LoVo (cell line): Measurements from ENCODE around the gene PKD2L2.
"Not testable (repeated sequence)": the region's sequence is repeated elsewhere in the genome, so short reads cannot be mapped to it uniquely, and the experiment has no call there.

ENCODE experiments used
- DNase-seq: peaks from one replicate; pipeline ENCODE4 v3.0.0-alpha.2; 2016; ENCODE audit warnings: low spot score

The PKD2L2 gene

GRCh38 chr5:137888466-137888862 lies 793 bp upstream of the PKD2L2 start:
- no peak for DNase-seq

DNA sequence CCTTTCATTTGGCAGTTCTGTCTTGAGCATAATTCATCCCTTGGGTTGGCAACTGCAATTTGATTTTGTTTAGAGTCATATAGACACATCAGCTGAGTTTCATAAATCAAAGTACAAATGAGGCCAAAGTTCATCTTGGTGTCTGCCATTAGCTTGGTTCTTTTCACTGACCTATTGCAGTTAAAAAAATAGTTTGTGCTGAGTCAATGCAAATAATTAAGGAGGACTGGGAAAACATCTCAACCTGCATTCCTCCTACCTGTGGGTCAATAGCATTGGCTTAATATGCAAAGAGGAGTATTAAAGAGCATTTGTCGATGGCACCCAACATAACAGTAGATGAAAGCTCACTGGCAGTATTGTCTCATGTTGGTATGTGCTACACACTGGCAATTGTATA lies 1.6 kb downstream of the PKD2L2 start:
- DNase-seq = peak; percentile 16

DNA sequence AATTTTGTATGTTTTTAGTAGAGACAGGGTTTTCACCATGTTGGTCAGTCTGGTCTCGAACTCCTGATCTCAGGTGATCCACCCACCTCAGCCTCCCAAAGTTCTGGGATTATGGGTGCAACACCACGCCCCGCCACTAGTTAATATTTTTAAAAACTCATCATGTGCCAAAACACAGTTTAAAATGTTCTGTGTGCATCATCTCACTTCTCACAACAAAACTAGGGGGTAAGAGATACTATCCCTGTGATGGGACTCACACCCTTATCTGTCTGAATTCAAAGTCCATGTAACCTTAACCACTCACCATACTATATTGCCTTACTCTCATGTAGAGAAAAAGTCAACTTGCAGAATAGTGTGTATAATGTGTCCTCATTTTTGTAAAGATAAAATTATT lies 2.6 kb downstream of the PKD2L2 start:
- DNase-seq = no peak

DNA sequence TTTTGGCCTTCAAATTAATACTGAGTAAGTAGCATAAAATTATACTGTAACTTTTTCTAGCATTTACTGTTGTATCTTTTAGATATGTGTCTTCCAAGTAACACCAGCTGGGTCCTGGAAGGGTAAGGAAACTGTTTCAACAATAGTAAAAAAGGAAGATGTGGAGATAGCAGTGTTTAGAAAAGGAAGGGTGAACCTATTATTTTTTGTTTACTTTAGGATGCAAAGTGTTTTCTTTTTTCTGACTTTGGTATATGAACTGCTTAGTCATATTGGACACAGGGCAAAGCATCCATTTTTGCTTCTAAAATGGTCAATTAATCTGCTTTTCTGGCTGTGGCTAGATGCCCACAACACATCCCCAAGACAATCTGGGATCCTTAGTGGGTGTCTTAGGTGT lies 5.3 kb downstream of the PKD2L2 start:
- no peak for DNase-seq

- DNase-seq = no peak
Measured at GRCh38 chr5:137896560-137896959, 7.3 kb downstream of the PKD2L2 start.

DNA sequence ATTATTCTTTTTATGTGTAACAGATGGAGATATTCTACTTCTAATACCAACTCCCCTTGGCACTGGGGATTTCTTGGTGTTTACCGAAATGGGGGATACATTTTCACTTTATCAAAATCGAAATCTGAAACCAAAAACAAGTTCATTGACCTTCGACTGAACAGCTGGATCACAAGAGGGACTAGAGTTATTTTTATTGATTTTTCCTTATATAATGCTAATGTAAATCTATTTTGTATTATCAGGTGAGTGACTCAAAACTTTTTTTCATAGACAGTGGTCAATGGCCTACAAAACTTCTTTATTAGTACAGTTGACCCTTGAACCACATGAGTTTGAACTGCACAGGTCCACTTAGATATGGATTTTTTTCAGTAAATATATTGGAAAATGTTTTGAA lies 10.2 kb downstream of the PKD2L2 start:
- DNase-seq = no peak

GRCh38 chr5:137901011-137901817 lies 12.0 kb downstream of the PKD2L2 start:
- no peak for DNase-seq

GRCh38 chr5:137902408-137903133 lies 13.3 kb downstream of the PKD2L2 start:
- no peak for DNase-seq

GRCh38 chr5:137914758-137915157 lies 25.5 kb downstream of the PKD2L2 start:
- DNase-seq = no peak

DNA sequence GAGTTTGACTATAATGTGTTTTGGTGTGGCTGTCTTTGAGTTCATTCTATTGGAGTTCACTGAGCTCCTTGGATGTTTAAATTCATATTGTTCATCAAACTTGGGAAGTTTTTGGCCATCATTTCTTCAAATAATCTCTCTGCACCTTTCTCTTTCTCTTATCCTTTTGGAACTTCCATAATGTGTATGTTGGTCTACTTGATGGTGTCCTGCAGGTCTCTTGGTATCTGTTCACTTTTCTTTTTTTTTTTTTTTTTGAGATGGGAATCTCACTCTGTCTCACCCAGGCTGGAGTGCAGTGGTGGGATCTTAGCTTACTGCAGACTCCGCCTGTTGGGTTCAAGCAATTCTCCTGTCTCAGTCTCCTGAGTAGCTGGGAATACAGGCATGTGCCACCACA lies 27.7 kb downstream of the PKD2L2 start:
- no peak for DNase-seq

DNA sequence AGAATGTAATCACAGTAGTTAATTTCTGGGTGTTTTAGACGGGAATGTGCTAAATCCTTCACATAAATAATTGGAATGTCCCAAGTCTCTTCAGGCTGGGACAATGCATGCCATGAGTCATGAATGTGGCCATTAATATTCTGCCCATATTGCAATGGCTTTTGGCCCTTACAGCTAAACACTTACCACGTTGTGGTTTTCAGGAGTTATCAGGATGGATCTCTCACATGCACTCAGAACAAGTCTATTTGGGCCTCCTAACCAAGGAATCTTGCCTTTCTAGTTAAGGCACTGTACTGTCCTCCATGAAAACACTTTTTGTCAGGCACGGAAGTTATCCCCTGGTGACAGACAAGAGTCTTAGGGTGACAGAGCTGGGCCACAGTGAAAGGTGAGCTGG lies 32.7 kb downstream of the PKD2L2 start:
- no peak for DNase-seq

DNA sequence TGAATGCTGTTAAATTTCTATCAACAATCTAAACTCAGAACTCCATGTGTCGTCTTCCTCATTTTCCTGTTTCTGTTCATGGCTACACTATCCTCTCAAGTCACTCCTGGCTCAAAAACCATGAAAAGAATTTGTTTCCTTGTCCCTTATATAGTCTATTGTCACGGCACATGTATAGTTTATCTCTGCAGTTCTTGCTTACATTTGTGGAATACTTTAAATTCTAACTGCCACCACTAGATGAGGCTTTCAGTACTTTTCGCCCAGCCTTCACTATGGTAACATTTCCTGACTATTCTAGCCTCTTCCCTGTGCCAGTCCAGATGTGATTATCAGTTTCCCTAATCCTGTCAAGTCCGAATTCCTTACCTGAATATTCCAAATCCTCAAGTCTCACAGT lies 34.6 kb downstream of the PKD2L2 start:
- no peak for DNase-seq

- DNase-seq = no peak
Measured at GRCh38 chr5:137932800-137933199, 43.5 kb downstream of the PKD2L2 start.

DNA sequence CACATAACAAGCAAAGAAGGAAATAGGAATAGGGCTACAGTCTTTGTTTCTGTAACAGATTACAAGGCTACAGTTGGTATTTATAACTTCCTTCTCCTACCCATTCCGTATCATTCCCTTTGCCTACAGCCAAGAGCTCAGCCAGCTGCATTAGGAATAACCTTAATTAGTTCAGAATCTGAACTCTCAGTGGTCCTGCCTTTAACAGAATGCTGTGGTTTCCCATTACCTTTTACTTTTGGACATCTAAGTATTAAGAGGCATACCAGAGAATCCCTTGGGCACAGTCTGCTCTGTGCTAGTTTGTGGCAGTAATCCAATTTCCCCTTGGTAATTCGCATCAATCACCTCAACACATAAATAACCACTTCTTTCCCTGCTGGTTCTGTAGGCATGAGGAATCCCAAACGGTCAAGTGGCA lies 44.2 kb downstream of the PKD2L2 start:
- DNase-seq = no peak

DNA sequence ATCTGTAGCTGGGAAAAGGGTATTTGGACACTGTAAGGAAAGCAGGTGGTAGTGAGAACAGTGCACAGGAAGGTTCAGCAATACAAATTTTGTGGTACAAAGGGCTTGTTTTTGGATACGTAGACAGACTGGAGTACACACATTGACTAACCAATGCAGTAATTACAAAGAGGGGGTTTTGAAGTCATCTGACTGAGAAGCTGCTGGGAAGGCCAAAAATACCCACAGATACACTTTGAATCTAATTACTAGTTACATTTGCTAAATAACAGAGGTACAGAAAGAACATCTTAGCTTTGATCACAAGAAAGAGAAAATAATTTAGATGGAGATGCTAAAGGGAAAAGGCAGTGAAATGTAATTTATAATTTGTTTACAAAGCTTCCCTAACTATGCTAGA lies 45.9 kb downstream of the PKD2L2 start:
- DNase-seq = no peak

- no peak for DNase-seq
Measured at GRCh38 chr5:137935694-137936093, 46.4 kb downstream of the PKD2L2 start.

- no peak for DNase-seq
Measured at GRCh38 chr5:137937994-137938750, 48.9 kb downstream of the PKD2L2 start.

- DNase-seq = no peak
Measured at GRCh38 chr5:137938751-137939143, 49.5 kb downstream of the PKD2L2 start.

DNA sequence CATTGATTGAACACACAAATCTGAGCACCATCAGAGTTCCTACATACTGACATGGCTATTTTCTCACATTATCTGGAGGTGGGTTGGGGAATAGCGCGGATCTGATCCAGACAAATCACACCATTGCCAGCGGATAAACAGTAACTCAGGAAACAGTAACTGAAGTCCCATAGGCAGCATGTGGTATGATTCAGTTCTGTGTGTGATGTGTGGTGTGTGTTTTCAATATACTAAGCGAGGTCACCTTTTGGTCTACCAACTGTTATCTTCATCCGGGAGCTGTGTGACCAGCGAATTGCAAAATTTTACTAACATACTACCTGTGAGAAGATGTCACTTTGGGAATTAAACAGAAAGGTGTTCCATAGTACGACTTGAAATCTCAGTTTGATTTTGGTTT lies 50.1 kb downstream of the PKD2L2 start:
- DNase-seq = no peak

DNA sequence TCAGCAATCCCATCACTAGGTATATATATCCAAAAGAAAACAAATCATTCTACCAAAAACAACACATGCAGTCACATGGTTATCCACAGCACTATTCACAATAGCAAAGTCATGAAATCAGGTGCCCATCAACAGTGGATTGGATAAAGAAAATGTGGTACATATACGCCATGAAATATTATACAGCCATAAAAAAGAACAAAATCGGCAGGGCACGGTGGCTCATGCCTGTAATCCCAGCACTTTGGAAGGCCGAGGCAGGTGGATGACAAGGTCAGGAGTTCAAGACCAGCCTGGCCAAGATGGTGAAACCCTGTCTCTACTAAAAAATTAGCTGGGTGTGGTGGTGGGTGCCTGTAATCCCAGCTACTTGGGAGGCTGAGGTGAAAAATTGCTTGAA lies 55.0 kb downstream of the PKD2L2 start:
- not testable (repeated sequence) for DNase-seq

DNA sequence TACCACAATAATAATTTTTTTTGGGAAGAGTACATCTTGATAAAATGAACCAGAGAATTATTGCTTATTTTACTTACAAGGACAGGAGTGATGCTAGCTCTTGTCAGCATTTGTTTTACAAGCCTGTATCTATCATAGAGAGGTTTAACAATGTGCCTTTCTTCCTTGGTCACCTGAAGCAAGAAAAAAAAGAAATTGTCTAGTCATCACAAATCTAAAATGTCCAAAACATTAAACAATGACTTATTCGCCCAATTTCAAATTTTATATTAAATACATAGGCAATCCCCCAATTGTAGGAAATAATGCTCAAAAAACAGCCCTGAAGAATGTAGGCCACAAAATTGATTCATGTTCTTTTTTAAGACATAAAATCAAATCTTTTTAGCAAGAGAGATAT lies 56.6 kb downstream of the PKD2L2 start:
- no peak for DNase-seq

DNA sequence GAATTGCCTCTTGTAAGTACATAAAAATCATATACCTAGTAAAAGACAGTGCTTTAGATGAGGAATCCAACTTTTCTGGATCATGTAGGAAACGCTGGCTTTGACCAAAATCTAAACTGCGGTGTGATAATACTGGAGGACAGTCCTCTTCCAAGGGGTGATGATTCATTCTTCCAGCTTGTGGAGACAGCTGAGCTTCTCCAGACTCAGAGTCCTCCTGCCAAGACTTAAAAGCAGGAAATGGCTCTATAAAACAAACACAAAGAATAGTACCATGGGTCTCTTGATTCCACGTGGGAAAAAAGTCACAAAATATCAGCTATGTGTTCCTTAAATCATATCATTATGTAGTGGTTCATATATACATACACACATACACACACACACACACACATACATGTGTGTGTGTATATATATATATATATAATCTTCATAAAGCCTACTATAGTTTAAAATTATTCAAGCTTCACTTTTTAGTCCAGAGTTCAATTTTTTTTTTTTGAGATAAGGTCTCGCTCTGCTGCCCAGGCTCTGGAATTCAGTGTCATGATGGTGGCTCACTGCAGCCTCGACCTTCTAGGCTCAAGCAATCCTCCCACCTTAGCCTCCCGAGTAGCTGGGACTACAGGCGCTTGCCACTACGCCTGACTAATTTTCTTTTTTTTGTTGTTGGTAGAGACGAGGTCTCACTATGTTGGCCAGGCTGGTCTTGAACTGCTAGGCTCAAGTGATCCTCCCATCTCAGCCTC lies 65.0 kb downstream of the PKD2L2 start:
- no peak for DNase-seq
